ENCODE results near the gene GLYATL1.

DNA sequence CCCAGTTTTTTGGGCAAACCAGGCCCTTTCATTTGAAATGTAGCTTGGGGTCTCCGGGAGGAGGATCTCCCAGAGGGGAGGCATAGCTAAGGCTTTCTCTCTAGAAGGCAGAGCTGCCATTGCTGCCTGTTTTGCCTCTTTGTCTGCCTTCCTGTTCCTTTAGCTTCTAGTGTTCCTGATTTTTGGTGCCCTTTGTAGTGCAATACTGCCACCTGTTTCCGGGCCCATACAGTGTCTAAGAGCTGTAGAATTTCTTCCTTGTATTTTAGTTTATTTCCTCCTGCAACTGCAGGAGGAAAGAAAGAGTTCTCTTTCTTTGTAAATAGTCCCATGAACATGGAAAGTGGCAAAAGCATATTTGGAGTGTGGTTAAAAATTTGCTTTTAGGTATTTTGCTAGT is 19.3 kb upstream of the GLYATL1 start:
- TF ChIP-seq FOXA1 (IDR thresholded peaks at IDR 0.05) = no peak
- no peak for TF ChIP-seq ELF4 (IDR thresholded peaks at IDR 0.05)
- TF ChIP-seq HDGF (IDR thresholded peaks at IDR 0.05; ENCODE audit: borderline replicate concordance) = no peak
- no peak for TF ChIP-seq LEF1 (IDR thresholded peaks at IDR 0.05; ENCODE audit: borderline replicate concordance)
- TF ChIP-seq SP1 (IDR thresholded peaks at IDR 0.05) = no peak
